Esophagus muscularis mucosa (tissue), 4 donors: Measurements from ENCODE around the gene AQP2. TPM values are rescaled to one million over a fixed set of nuclear protein-coding genes. Genes with fewer than 3 reads are reported as not detected.

Experiments
- DNase-seq: peaks from one replicate; pipeline ENCODE4 v3.0.0-alpha.2; 2017; ENCODE audit errors: extremely low spot score
- H3K27ac ChIP-seq, 4 donors: fragments of 200-600 bp; sonication (generic); replicated peaks in 1 of 4; 1 replicate in 3 of 4; 2 replicates in 1 of 4; pipeline ENCODE4 v1.5.1; 2016 to 2019; ENCODE audit warnings: mild to moderate bottlenecking in 1 of 4
- H3K27me3 ChIP-seq, 4 donors: fragments of 200-600 bp; sonication (generic); one replicate each; pipeline versions ENCODE4 v1.5.1 to v1.6.0; 2016 to 2019
- H3K36me3 ChIP-seq, 4 donors: fragments of 200-600 bp; sonication (generic); one replicate each; pipeline ENCODE4 v1.5.1; 2016 to 2019
- H3K4me1 ChIP-seq, 4 donors: fragments of 200-600 bp; sonication (generic); one replicate each; pipeline ENCODE4 v1.5.1; 2016 to 2019
- H3K4me3 ChIP-seq, 4 donors: fragments of 200-600 bp; sonication (generic); 1 replicate in 2 of 4; 2 replicates in 2 of 4; pipeline ENCODE4 v1.5.1; 2016 to 2019; ENCODE audit warnings: mild to moderate bottlenecking in 4 of 4, moderate library complexity in 1 of 4
- H3K9me3 ChIP-seq, 4 donors: fragments of 200-600 bp; sonication (generic); 1 replicate in 3 of 4; 2 replicates in 1 of 4; pipeline ENCODE4 v1.5.1; 2016 to 2019
- CTCF ChIP-seq, 3 experiments: fragments of 200-600 bp in 2 of 3; fragments of 450-650 bp in 1 of 3; sonication (generic) in 2 of 3; IDR thresholded peaks; one replicate each; pipeline ENCODE4 v1.5.1; 2017 to 2019; ENCODE audit warnings: antibody characterized with exemption in 3 of 3, mild to moderate bottlenecking in 2 of 3, moderate library complexity in 1 of 3
- EP300 ChIP-seq: sonication (generic); formaldehyde crosslinking; IDR thresholded peaks from one replicate; pipeline ENCODE4 v1.6.1; 2017; ENCODE audit warnings: antibody characterized with exemption
- POLR2A ChIP-seq: fragments of 450-650 bp; IDR thresholded peaks from one replicate; pipeline ENCODE4 v1.6.1; 2017; ENCODE audit warnings: antibody characterized with exemption, moderate library complexity, mild to moderate bottlenecking, low read depth
- POLR2AphosphoS5 ChIP-seq, 2 donors: sonication (generic); formaldehyde crosslinking; IDR thresholded peaks; one replicate each; pipeline ENCODE4 v1.6.1; 2017; ENCODE audit warnings: antibody characterized with exemption in 2 of 2
- WGBS: methylation state at CpG from one replicate; pipeline ENCODE4 v1.1.5; 2018; 5-methylcytosine and 5-hydroxymethylcytosine counted together
- intact Hi-C: fragments of 100-400 bp; cut with DNase I; formaldehyde crosslinking; loops from one replicate; pipeline ENCODE4 v1.15.1; 2023
- total RNA-seq, 4 donors: library from RNA; depleted of rRNA; stranded (reverse); fragments of >200 nt; gene quantifications; one replicate each; pipeline versions ENCODE4 v1.1.0 to v1.2.1, GENCODE V29; 2016

Gene AQP2
- total RNA-seq, 4 donors from 2014 or later, result not detected

- DNase-seq, result no peak
- no peak for TF ChIP-seq POLR2A
- no peak for TF ChIP-seq EP300
- TF ChIP-seq CTCF (IDR thresholded peaks at IDR 0.05), result no peak
- TF ChIP-seq POLR2AphosphoS5 (IDR thresholded peaks at IDR 0.05), result no peak
- H3K27ac ChIP-seq, result no peak overlapping the region
These were observed 20.1 kb downstream of the AQP2 start for GRCh38 chr12:49970658-49971057.

GRCh38 chr12:49971141-49971540, 20.6 kb downstream of the AQP2 start:
- intact Hi-C loops, result no loop called here
- no peak for DNase-seq
- H3K4me3 ChIP-seq, result no peak overlapping the region
- H3K4me1 ChIP-seq, result peaks cover 18 to 37% (median 32%) of the 10 kb centered on the region in 4 donors
- H3K9me3 ChIP-seq, result no peaks in the 10 kb centered on the region
- H3K36me3 ChIP-seq, result no peaks in the 10 kb centered on the region
- H3K27me3 ChIP-seq, result peaks cover 0 to 33% (median 3%) of the 10 kb centered on the region in 4 donors
- no peak overlapping the region for H3K27ac ChIP-seq
- TF ChIP-seq CTCF (IDR thresholded peaks at IDR 0.05) (no peak), POLR2AphosphoS5 (IDR thresholded peaks at IDR 0.05) (no peak), EP300 (no peak), POLR2A (no peak)
- 73% methylated on average over 6 of the region's 6 CpGs for WGBS

More at GRCh38 chr12:49970658-49971057, 20.1 kb downstream of the AQP2 start:
- 78% methylated on average over 10 of the region's 10 CpGs for WGBS
- H3K36me3 ChIP-seq, result no peaks in the 10 kb centered on the region
- H3K4me1 ChIP-seq, result peaks cover 18 to 35% (median 32%) of the 10 kb centered on the region in 4 donors
- intact Hi-C loops, result no loop called here
- no peaks in the 10 kb centered on the region for H3K9me3 ChIP-seq
- no peak overlapping the region for H3K4me3 ChIP-seq
- H3K27me3 ChIP-seq, result peaks cover 0 to 33% (median 3%) of the 10 kb centered on the region in 4 donors

- Histone ChIP-seq H3K36me3 (no peaks in the 10 kb centered on the region), H3K27ac (no peak overlapping the region), H3K4me1 (peaks cover 14 to 33% (median 27%) of the 10 kb centered on the region in 4 donors), H3K4me3 (no peak overlapping the region), H3K9me3 (no peaks in the 10 kb centered on the region), H3K27me3 (peaks cover 0 to 33% (median 3%) of the 10 kb centered on the region in 4 donors)
- intact Hi-C loops, result no loop called here
- 82% methylated on average over 9 of the region's 9 CpGs for WGBS
- DNase-seq, result no peak
- TF ChIP-seq POLR2A (no peak), EP300 (no peak), POLR2AphosphoS5 (IDR thresholded peaks at IDR 0.05) (no peak), CTCF (IDR thresholded peaks at IDR 0.05) (no peak)
These were observed 21.6 kb downstream of the AQP2 start for GRCh38 chr12:49972129-49972528.

- peaks cover 7 to 26% (median 20%) of the 10 kb centered on the region in 4 donors for H3K4me1 ChIP-seq
- no peak for DNase-seq
- no peaks in the 10 kb centered on the region for H3K9me3 ChIP-seq
- H3K27me3 ChIP-seq, result peaks cover 0 to 30% (median 3%) of the 10 kb centered on the region in 4 donors
- intact Hi-C loops, result no loop called here
- no peaks in the 10 kb centered on the region for H3K36me3 ChIP-seq
- WGBS, result 80% methylated on average over 10 of the region's 18 CpGs
- TF ChIP-seq POLR2AphosphoS5 (IDR thresholded peaks at IDR 0.05) (no peak), POLR2A (no peak), CTCF (IDR thresholded peaks at IDR 0.05) (no peak), EP300 (no peak)
- H3K27ac ChIP-seq, result no peak within 1 kb of the TSS
- H3K4me3 ChIP-seq, result no peak within 1 kb of the TSS
These were observed 22.3 kb downstream of the AQP2 start, which contains the start of gene AQP6 for GRCh38 chr12:49972641-49973360. AQP6 (plus strand) TSS chr12:49972947; CDS start chr12:49973174, 227 bp downstream.
